HEK293 (cell line): ENCODE results near the gene CCT3.

ENCODE experiments used
- GFI1B ChIP-seq: fragments of 450-650 bp; formaldehyde crosslinking; IDR thresholded peaks from 2 replicates; pipeline ENCODE4 v1.5.1; 2016; ENCODE audit warnings: missing biosample characterization, missing genetic modification characterization
- OSR2 ChIP-seq: fragments of 450-650 bp; formaldehyde crosslinking; IDR thresholded peaks from 2 replicates; pipeline ENCODE4 v1.5.1; 2016; ENCODE audit warnings: missing biosample characterization, missing genetic modification characterization
- SETDB1 ChIP-seq: IDR thresholded peaks from one replicate; pipeline ENCODE4 v1.6.1; 2017; ENCODE audit warnings: mild to moderate bottlenecking, low read length, moderate library complexity, mixed read lengths; ENCODE audit not compliant: insufficient read length
- ZNF174 ChIP-seq: fragments of 450-650 bp; formaldehyde crosslinking; IDR thresholded peaks from 2 replicates; pipeline ENCODE4 v1.5.0; 2017; ENCODE audit warnings: missing biosample characterization, mild to moderate bottlenecking, missing genetic modification characterization
- ZNF214 ChIP-seq: fragments of 450-650 bp; formaldehyde crosslinking; IDR thresholded peaks from 2 replicates; pipeline ENCODE4 v1.5.1; 2017; ENCODE audit warnings: missing biosample characterization, mild to moderate bottlenecking, missing genetic modification characterization, borderline replicate concordance
- ZNF24 ChIP-seq: fragments of 450-650 bp; formaldehyde crosslinking; IDR thresholded peaks from 2 replicates; pipeline ENCODE4 v1.5.1; 2016; ENCODE audit warnings: missing biosample characterization, missing genetic modification characterization
- ZNF335 ChIP-seq: fragments of 450-650 bp; formaldehyde crosslinking; conservative IDR thresholded peaks from 2 replicates; pipeline ENCODE4 v1.5.1; 2016; ENCODE audit warnings: missing biosample characterization, missing genetic modification characterization
- ZNF558 ChIP-seq: fragments of 450-650 bp; formaldehyde crosslinking; IDR thresholded peaks from 2 replicates; pipeline ENCODE4 v1.5.1; 2016; ENCODE audit warnings: missing biosample characterization, missing genetic modification characterization
- ZNF626 ChIP-seq: fragments of 450-650 bp; sonication (Bioruptor Pico); formaldehyde crosslinking; IDR thresholded peaks from 2 replicates; pipeline ENCODE4 v1.5.1; 2018; ENCODE audit warnings: missing biosample characterization, missing genetic modification characterization, inconsistent platforms
- TF ChIP-seq, protein P1 (sequence below): fragments of 450-650 bp; formaldehyde crosslinking; IDR thresholded peaks from 2 replicates; pipeline ENCODE4 v1.5.1; 2016; ENCODE audit warnings: missing biosample characterization, missing genetic modification characterization
- TF ChIP-seq, protein P2 (sequence below): fragments of 450-650 bp; formaldehyde crosslinking; IDR thresholded peaks from 2 replicates; pipeline ENCODE4 v1.5.1; 2016; ENCODE audit warnings: missing biosample characterization, missing genetic modification characterization

DNA sequence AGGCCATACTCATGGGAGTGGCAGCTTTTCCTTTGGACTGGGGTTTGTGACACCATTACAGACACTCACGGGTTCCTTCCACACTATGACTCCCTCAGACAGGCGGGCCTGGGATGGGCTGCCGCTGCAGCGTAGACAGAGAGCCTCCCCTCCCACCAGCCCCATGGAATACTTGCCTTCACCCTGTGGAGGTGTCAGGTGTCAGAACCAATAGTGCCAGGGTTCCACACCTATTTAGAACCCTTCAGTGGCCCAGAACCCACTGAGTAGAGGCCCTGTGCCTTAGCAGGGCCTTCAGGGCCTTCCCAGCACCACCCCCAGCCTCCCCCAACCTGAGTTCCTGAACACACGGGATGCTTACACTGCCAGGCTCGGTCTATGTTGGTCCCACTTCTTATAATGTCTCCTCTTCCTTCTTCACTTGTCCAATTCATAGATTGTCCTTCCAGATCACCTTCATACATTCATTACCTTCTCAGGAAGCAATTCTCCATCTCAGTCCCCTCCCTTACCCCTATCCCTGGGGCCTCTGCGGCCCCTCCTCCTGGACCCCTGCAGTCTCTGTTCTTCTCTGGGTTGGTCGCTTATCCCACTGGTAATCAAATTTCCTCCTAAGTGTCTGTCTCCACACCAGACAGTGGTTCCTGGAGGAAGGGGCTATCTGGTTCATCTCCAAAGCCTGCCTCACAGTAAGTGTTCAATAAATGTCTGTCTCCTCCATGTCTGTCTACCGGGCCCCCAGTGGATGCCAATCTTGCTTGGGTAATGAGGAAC, 29.5 kb upstream of the CCT3 start:
- TF ChIP-seq, protein P1, sequence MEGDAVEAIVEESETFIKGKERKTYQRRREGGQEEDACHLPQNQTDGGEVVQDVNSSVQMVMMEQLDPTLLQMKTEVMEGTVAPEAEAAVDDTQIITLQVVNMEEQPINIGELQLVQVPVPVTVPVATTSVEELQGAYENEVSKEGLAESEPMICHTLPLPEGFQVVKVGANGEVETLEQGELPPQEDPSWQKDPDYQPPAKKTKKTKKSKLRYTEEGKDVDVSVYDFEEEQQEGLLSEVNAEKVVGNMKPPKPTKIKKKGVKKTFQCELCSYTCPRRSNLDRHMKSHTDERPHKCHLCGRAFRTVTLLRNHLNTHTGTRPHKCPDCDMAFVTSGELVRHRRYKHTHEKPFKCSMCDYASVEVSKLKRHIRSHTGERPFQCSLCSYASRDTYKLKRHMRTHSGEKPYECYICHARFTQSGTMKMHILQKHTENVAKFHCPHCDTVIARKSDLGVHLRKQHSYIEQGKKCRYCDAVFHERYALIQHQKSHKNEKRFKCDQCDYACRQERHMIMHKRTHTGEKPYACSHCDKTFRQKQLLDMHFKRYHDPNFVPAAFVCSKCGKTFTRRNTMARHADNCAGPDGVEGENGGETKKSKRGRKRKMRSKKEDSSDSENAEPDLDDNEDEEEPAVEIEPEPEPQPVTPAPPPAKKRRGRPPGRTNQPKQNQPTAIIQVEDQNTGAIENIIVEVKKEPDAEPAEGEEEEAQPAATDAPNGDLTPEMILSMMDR = no peak
- TF ChIP-seq ZNF335 (tag by site-specific recombination) (no peak), GFI1B (no peak), SETDB1 (no peak), ZNF174 (no peak), ZNF214 (tag by site-specific recombination) (no peak), ZNF24 (tag by site-specific recombination) (no peak), OSR2 (tag by site-specific recombination) (no peak), ZNF558 (tag by site-specific recombination) (no peak), ZNF626 (no peak)
- TF ChIP-seq, protein P2, sequence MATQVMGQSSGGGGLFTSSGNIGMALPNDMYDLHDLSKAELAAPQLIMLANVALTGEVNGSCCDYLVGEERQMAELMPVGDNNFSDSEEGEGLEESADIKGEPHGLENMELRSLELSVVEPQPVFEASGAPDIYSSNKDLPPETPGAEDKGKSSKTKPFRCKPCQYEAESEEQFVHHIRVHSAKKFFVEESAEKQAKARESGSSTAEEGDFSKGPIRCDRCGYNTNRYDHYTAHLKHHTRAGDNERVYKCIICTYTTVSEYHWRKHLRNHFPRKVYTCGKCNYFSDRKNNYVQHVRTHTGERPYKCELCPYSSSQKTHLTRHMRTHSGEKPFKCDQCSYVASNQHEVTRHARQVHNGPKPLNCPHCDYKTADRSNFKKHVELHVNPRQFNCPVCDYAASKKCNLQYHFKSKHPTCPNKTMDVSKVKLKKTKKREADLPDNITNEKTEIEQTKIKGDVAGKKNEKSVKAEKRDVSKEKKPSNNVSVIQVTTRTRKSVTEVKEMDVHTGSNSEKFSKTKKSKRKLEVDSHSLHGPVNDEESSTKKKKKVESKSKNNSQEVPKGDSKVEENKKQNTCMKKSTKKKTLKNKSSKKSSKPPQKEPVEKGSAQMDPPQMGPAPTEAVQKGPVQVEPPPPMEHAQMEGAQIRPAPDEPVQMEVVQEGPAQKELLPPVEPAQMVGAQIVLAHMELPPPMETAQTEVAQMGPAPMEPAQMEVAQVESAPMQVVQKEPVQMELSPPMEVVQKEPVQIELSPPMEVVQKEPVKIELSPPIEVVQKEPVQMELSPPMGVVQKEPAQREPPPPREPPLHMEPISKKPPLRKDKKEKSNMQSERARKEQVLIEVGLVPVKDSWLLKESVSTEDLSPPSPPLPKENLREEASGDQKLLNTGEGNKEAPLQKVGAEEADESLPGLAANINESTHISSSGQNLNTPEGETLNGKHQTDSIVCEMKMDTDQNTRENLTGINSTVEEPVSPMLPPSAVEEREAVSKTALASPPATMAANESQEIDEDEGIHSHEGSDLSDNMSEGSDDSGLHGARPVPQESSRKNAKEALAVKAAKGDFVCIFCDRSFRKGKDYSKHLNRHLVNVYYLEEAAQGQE (tag by site-specific recombination) = no peak
